ENCODE results near the gene ZSCAN21. TPM values are rescaled to one million over a fixed set of nuclear protein-coding genes. Genes with fewer than 3 reads are reported as not detected.

Gene ZSCAN21
- total RNA-seq, 1 donor: 11.0 TPM

GRCh38 chr7:100072462-100072861 lies 22.9 kb downstream of the ZSCAN21 start:
- no peak for DNase-seq (ENCODE audit: low read depth in 2 of 3, low spot score in 2 of 3)

DNA sequence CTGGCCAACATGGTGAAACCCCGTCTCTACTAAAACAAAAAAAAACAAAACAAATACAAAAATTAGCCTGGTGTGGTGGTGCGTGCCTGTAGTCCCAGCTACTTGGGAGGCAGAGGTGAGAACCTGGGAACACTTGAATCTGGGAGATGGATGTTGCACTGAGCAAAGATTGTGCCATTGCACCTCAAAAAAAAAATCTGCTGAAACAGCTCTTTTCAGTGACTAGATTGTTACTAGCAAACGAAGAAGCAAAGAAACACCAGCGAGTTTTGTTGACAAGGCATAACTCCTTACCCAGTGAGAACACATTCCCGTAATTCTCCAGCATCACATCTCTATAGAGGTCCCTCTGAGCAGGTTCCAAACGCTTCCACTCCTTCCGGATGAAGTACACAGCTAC lies 25.3 kb downstream of the ZSCAN21 start:
- no peak for DNase-seq (ENCODE audit: low read depth in 2 of 3, low spot score in 2 of 3)

DNA sequence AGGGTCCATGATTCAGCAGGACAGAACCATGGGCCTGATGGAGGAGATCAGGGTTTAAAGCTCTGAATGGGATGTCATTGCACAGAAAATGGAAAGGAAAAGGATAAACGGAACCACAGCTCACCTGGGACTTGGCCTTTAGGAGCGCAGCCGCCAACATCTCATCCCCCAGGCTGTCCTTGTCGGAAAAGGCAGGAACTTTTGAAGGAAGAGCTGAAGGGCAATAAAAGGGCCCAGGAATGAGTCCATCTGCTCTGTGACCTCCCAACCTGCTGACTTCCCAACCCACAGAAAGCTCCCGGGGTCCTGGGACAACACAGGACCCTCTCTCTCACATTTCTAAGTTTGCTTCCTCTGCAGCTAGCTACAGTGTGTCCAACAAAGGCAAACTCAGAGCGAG lies 25.8 kb downstream of the ZSCAN21 start:
- no peak for DNase-seq (ENCODE audit: low read depth in 2 of 3, low spot score in 2 of 3)

GRCh38 chr7:100077205-100077604 lies 27.6 kb downstream of the ZSCAN21 start:
- no peak for DNase-seq (ENCODE audit: low read depth in 2 of 3, low spot score in 2 of 3)

DNA sequence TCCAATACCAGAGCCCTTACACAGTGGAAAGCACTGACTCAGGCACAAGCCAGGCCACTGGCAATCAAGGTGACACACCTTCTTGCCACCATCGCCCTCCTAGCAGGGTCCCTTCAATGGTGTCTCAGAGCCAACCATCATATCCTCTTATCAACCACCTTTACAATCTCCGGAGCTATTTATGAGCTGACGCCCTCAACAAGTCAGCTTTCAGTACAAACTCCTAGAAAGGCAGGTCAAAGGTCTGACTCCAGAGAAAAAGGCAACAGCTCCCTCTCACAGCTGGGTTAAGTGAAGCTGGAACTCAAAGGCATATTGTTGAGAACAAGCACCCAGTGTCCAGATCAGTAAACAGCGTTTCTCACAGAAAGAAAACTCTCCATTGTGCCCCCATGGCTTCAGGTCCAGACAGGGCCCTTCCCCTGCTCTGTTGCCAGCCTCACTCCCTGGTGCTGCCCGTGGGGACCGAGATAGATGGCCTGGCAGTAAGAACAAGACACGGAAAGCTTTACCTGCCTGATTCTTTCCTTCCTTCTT lies 29.5 kb downstream of the ZSCAN21 start:
- no peak for DNase-seq (ENCODE audit: low read depth in 2 of 3, low spot score in 2 of 3)

DNA sequence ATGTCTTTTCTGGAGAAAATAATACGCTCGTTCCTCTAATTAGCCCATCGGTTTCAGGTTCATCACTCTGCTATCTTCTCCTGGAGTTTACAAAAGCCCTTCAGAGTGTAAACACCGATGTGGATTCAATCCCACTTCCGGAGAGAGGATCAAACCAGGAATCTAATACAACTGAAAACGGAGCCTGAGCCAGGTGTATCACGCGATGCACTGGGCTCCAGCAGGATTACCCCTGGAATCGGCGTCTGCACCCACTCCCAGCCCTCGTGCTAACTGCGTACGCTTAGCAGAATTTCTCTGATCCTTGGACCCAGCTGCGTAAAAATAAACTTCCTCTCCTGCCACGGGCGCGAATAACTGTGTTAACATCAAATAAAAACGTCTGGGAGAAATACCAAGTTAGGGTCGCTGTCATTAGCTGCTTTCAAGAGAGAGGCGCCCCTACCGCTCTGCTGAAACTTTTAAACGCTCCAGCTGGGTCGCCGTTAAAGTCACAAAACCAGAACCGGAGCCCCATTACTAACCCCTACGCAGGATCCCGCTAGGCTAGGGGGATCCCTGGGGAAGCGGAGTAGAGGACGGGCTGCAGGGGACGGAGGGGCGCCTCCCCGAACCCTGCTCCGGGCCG lies 31.4 kb downstream of the ZSCAN21 start:
- peak in 2 of 3 donors; percentile 16 to 41 for DNase-seq (ENCODE audit: low read depth in 2 of 3, low spot score in 2 of 3)

- DNase-seq (ENCODE audit: low read depth in 2 of 3, low spot score in 2 of 3): peak; percentile 92 to 100 (median 99)
Observed at GRCh38 chr7:100081535-100082102, 32.0 kb downstream of the ZSCAN21 start, which contains the start of gene ZNF3. Gene ZNF3 (minus strand): TSS chr7:100081723. CDS start chr7:100077357, 4,366 bp downstream.

GRCh38 chr7:100082978-100083377 lies 33.4 kb downstream of the ZSCAN21 start:
- DNase-seq (ENCODE audit: low read depth in 2 of 3, low spot score in 2 of 3): no peak

- no peak for DNase-seq (ENCODE audit: low read depth in 2 of 3, low spot score in 2 of 3)
Observed at GRCh38 chr7:100085515-100085914, 35.9 kb downstream of the ZSCAN21 start.

DNA sequence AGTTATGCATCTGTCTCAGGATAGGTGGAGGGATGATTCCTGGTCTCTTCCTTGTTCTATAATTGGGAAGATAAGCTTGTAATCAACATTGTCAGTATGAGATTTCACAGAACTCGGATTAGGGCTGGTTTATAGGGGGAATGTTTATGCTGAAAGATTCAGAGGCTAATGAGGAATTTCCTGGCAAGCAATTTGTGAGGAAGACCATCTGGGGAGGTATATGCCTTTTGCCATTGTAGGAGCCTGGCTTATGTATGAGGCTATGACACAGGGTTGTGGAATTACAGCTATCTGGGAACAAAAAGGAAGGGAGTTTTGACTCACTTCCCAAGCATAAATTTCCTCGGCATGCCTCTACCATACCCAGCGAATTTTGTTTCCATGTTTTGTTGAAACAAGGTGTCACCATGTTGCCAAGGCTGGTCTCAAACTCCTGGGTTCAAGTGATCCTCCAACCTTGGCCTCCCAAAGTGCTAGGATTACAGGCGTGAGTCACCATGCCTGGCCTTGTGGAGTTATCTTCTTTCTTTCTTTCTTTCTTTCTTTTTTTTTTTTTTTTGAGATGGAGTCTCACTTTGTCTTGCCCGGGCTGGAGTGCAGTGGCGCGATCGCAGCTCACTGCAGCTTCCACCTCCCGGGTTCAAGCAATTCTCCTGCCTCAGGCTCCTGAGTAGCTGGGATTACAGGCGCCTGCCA lies 37.6 kb downstream of the ZSCAN21 start:
- no peak for DNase-seq (ENCODE audit: low read depth in 2 of 3, low spot score in 2 of 3)

DNA sequence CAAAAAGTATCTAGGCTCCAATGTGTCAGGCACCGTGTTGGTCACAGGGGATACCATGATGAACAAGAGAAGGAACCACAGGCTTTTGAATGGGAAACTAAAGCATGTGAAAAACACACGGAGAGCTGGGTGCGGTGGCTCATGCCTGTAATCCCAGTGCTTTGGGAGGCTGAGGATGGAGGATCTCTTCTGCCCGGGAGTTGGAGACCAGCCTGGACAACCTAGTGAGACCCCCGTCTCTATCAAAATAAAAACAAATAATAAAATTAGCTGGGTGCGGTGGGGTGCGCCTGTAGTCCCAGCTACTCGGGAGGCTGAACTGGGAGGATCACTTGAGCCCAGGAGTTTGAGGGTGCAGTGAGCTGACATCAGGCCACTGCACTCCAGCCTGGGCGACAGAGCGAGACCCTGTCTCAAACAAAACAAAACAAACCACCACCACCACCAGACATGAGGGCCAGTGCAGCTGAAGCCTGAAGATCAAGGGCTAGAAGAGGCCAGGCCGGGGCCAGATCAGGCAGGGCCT lies 38.6 kb downstream of the ZSCAN21 start:
- no peak for DNase-seq (ENCODE audit: low read depth in 2 of 3, low spot score in 2 of 3)

DNA sequence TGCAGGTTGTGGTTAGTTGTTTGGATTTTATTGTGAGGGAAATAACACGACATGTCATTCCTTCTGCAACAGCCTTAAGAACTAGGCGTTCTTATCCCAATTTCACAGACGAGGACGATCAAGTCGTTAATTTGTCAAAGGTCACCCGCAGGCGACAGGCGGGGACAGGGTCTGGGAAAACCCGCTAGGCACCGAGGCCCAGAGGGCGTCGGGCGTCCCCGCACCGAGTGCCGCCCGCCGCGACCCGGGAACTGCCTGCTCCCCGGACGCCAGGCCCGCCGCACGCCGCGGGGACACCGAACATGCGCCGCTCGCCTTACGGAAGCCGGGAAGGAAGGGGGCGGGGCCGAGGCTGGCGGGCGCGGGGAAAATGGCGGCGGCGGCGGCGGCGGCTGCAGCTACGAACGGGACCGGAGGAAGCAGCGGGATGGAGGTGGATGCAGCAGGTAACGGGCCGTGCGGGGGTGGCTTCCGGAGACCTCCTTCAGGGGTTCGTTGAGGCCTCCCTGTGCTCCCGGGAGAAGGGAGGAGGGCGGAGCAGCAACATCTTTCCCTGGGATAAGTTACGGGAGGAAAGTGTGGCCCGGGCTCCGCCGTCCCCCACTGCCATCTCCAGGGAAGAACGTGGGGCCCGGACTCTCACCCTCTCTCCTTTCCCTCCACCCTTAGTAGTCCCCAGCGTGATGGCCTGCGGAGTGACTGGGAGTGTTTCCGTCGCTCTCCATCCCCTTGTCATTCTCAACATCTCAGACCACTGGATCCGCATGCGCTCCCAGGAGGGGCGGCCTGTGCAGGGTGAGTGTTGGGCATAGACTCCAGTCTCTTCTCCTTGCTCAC lies 39.3 kb downstream of the ZSCAN21 start, which contains the start of gene COPS6:
COPS6 (plus strand) TSS at position 349 of the 837 bp plus-strand sequence; CDS start at position 371, 22 bp downstream.
- peak; percentile 74 to 79 (median 78) for DNase-seq (ENCODE audit: low read depth in 2 of 3, low spot score in 2 of 3)

- DNase-seq (ENCODE audit: low read depth in 2 of 3, low spot score in 2 of 3): no peak
Observed at GRCh38 chr7:100089458-100090196, 40.1 kb downstream of the ZSCAN21 start.

DNA sequence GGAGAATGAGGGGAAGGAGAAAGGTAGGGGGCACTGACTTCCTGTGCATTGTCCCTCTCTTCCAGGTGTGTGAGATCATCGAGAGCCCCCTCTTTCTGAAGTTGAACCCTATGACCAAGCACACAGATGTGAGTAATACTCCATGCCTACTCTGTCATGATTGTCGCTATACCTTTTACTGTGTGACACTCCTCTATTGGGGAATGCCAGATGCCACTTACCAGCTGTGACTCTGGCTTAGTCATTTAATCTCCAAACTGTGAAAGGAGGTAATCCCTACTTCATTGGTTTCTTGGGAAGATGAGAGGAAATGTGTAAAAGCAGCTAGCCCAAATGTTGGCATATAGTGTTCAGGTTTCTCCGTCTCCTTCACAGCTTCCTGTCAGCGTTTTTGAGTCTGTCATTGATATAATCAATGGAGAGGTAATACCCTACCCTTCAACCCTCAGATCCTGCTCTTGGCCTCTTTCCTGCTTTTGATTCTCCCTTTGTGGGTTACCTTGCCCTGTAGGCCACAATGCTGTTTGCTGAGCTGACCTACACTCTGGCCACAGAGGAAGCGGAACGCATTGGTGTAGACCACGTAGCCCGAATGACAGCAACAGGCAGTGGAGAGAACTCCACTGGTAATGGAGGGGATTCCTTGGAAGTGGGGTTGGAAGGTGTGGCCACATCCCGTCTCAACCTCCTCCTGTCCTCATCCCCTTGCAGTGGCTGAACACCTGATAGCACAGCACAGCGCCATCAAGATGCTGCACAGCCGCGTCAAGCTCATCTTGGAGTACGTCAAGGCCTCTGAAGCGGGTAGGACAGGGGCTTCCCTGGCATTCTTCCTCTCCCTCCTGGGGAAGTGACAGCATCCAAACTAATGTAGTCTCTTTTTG lies 41.2 kb downstream of the ZSCAN21 start:
- no peak for DNase-seq (ENCODE audit: low read depth in 2 of 3, low spot score in 2 of 3)

DNA sequence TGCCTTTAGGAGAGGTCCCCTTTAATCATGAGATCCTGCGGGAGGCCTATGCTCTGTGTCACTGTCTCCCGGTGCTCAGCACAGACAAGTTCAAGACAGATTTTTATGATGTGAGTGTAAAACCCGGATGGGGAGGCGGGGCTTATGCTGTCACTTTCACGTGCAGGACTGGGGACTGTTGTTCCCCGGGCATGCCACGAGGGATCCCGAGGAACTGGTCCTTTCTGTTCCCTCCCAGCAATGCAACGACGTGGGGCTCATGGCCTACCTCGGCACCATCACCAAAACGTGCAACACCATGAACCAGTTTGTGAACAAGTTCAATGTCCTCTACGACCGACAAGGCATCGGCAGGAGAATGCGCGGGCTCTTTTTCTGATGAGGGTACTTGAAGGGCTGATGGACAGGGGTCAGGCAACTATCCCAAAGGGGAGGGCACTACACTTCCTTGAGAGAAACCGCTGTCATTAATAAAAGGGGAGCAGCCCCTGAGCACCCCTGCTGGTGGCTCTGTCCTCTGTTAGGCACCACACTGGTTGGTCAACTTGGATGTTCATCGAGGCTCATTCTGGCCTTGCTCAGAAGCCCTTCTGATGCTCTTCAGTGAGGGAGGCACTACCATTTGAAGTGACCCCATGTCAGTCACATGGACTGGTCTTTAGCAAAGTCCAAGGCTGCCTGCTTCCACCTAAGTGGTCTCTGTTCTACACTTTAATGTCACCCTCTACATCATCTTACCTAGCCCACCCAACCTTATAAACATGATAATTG lies 42.0 kb downstream of the ZSCAN21 start:
- DNase-seq (ENCODE audit: low read depth in 2 of 3, low spot score in 2 of 3): no peak

- no peak for DNase-seq (ENCODE audit: low read depth in 2 of 3, low spot score in 2 of 3)
Observed at GRCh38 chr7:100093054-100093453, 43.5 kb downstream of the ZSCAN21 start.

DNA sequence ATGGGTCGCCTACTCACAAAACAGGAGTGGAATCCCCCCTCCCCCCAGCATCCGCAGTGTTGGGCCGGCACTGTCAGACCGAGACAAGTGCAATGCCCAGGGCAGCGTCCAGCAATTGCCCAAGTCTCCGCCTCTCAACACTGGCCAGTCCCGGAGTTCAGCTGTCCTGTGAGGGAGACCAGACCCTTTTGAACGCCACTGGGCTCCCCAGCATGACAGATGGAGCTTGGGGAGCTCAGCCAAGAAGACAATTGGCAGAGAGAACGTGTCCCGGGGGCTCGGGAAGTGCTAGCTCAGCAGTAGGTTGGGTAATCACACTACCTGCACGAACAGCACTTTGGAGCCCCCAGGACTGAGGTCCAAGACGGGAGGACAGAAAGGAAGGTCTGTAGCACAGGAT lies 43.9 kb downstream of the ZSCAN21 start:
- DNase-seq (ENCODE audit: low read depth in 2 of 3, low spot score in 2 of 3): no peak

- DNase-seq (ENCODE audit: low read depth in 2 of 3, low spot score in 2 of 3): no peak
Observed at GRCh38 chr7:100093925-100094486, 44.4 kb downstream of the ZSCAN21 start.

Data from hematopoietic multipotent progenitor cell (in vitro differentiated cells).